Testis (tissue), 3 donors: ENCODE results near the gene MEPE. TPM values are rescaled to one million over a fixed set of nuclear protein-coding genes. Genes with fewer than 3 reads are reported as not detected.
A peak's percentile ranks its signal among the peaks of the same experiment; 100 is the strongest.

ENCODE experiments used
- DNase-seq: peaks from one replicate; pipeline ENCODE4 v3.0.0-alpha.2; 2019
- H3K27ac ChIP-seq, 2 donors: fragments of 200-600 bp; sonication (generic); one replicate each; pipeline ENCODE4 v1.5.1; 2019
- H3K27me3 ChIP-seq: fragments of 200-600 bp; sonication (generic); one replicate; pipeline ENCODE4 v1.5.1; 2019
- H3K36me3 ChIP-seq: fragments of 200-600 bp; sonication (generic); one replicate; pipeline ENCODE4 v1.5.1; 2017; ENCODE audit warnings: low read depth; ENCODE audit errors: missing control alignments
- H3K4me1 ChIP-seq: fragments of 200-600 bp; sonication (generic); one replicate; pipeline ENCODE4 v1.5.1; 2019
- H3K4me3 ChIP-seq, 2 donors: fragments of 200-600 bp; sonication (generic); one replicate each; pipeline ENCODE4 v1.5.1; 2017 to 2019
- H3K9me3 ChIP-seq: fragments of 200-600 bp; sonication (generic); one replicate; pipeline ENCODE4 v1.5.1; 2017
- CTCF ChIP-seq, 3 experiments: fragments of 450-650 bp in 2 of 3; fragments of 200-600 bp in 1 of 3; sonication (generic) in 1 of 3; IDR thresholded peaks; one replicate each; pipeline ENCODE4 v1.5.1; 2016 to 2019; ENCODE audit warnings: antibody characterized with exemption in 3 of 3, mild to moderate bottlenecking in 2 of 3, moderate library complexity in 1 of 3
- POLR2A ChIP-seq: fragments of 450-650 bp; IDR thresholded peaks from one replicate; pipeline ENCODE4 v1.6.1; 2017; ENCODE audit warnings: antibody characterized with exemption, mild to moderate bottlenecking, moderate library complexity
- WGBS, 2 donors: methylation state at CpG; one replicate each; pipeline ENCODE4 v1.1.5; 2018; 5-methylcytosine and 5-hydroxymethylcytosine counted together
- intact Hi-C: fragments of 100-400 bp; cut with DNase I; formaldehyde crosslinking; loops from one replicate; pipeline ENCODE4 v1.15.1; 2023; ENCODE audit warnings: low total_unique reads
- polyA plus RNA-seq: library from polyadenylated mRNA; stranded (reverse); fragments of 350-450 nt; fragmentation: Illumina TruSeq; extraction: RNeasy Lipid Tissue Mini Kit (QIAGEN cat#74804); gene quantifications from one replicate; pipeline ENCODE4 v1.2.3, GENCODE V29; 2014; ENCODE audit warnings: low read depth, low replicate concordance; ENCODE audit not compliant: insufficient read depth
- total RNA-seq, 2 donors: library from RNA; depleted of rRNA; stranded (reverse); fragments of >200 nt; gene quantifications; one replicate each; pipeline ENCODE4 v1.2.3, GENCODE V29; 2016

MEPE gene
- total and polyA plus RNA-seq, 3 donors from 2014 or later, result not detected

DNA sequence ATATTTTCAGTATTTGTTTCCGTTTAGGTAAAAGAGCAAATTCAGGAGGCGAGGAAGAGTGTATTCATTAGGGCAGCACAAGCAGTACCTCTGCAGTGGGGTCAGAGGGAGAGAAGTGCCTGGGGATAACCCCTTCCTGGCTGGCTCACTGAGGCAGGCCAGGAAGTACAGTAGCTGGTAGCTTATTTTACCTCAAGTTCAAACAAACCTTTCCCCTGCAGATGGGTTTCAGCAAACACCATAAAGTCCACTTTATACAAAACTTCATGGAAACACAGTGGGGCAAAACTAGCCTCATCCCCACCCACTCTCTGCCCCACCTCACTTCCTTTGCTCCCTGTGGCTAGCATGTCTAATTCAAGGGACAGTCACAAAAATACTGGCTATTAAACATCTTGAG is 29.5 kb downstream of the MEPE start:
- intact Hi-C loops, result no loop called here
- H3K4me3 ChIP-seq, result no peak overlapping the region
- H3K36me3 ChIP-seq, result no peaks in the 10 kb centered on the region
- no peak overlapping the region for H3K27ac ChIP-seq
- peaks cover 11% of the 10 kb centered on the region for H3K4me1 ChIP-seq
- H3K27me3 ChIP-seq, result no peaks in the 10 kb centered on the region
- WGBS, 2 donors, result 63 to 66% methylated on average over 2 of the region's 2 CpGs
- no peaks in the 10 kb centered on the region for H3K9me3 ChIP-seq
- TF ChIP-seq POLR2A, result no peak
- no peak for TF ChIP-seq CTCF (IDR thresholded peaks at IDR 0.05)
- no peak for DNase-seq

- peaks cover 11% of the 10 kb centered on the region for H3K4me1 ChIP-seq
- no peak for DNase-seq
- WGBS, 2 donors, result 61 to 65% methylated on average over 5 to 13 of the region's 23 CpGs
- no peaks in the 10 kb centered on the region for H3K36me3 ChIP-seq
- intact Hi-C loops, result no loop called here
- H3K27me3 ChIP-seq, result no peaks in the 10 kb centered on the region
- no peaks in the 10 kb centered on the region for H3K9me3 ChIP-seq
- peak overlapping the region in 1 of 2 donors; percentile 40 for H3K4me3 ChIP-seq
- TF ChIP-seq POLR2A, result no peak
- no peak for TF ChIP-seq CTCF (IDR thresholded peaks at IDR 0.05)
- H3K27ac ChIP-seq, result no peak overlapping the region
These were observed 30.7 kb downstream of the MEPE start for GRCh38 chr4:87863486-87863885.

- H3K9me3 ChIP-seq, result no peaks in the 10 kb centered on the region
- DNase-seq, result no peak
- no peaks in the 10 kb centered on the region for H3K27me3 ChIP-seq
- H3K4me3 ChIP-seq, result no peak overlapping the region
- H3K36me3 ChIP-seq, result no peaks in the 10 kb centered on the region
- TF ChIP-seq POLR2A (no peak), CTCF (IDR thresholded peaks at IDR 0.05) (no peak)
- WGBS, 2 donors, result 72 to 80% methylated on average over 2 of the region's 2 CpGs
- intact Hi-C loops, result no loop called here
- no peak overlapping the region for H3K27ac ChIP-seq
- H3K4me1 ChIP-seq, result peaks cover 11% of the 10 kb centered on the region
These were observed 31.6 kb downstream of the MEPE start for GRCh38 chr4:87864321-87864720.

GRCh38 chr4:87865288-87865687 is 32.5 kb downstream of the MEPE start:
- no peaks in the 10 kb centered on the region for H3K27me3 ChIP-seq
- DNase-seq, result no peak
- H3K4me3 ChIP-seq, result no peak overlapping the region
- H3K36me3 ChIP-seq, result no peaks in the 10 kb centered on the region
- H3K9me3 ChIP-seq, result no peaks in the 10 kb centered on the region
- 20 to 38% methylated on average over 3 of the region's 3 CpGs for WGBS, 2 donors
- no peak for TF ChIP-seq POLR2A
- H3K4me1 ChIP-seq, result peaks cover 11% of the 10 kb centered on the region
- H3K27ac ChIP-seq, result peak overlapping the region in 1 of 2 donors; percentile 23
- intact Hi-C loops, result no loop called here

DNA sequence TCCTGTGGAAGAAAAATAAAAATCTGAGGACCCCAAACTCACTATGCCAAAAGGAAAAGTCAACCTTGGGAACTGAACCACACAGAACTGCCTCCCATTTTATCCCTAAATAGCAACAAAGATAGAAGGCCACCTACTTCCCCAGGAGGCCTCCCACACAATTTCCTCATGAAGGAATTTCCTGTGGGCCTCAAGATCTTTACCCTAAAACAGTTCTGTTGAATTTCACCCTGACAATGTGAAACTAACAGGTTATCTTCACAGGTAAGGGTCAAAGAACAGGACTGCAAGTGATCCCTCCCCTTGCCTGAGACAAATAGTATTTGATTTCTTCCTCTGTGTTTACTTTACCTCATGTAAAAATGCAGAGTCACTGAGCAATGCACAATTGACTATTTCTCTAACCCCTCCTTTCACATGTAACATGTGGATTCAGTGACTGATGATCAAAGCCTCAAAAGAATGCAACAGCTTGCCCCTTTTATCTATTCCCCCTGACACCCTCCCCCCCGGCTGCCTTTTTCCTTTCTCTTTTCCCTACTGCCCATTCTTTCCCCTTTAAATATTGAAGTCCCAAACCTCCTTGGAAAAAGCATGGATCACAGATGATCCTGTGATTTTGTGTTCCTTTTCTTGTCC is 33.3 kb downstream of the MEPE start:
- peak overlapping the region in 1 of 2 donors; percentile 35 for H3K27ac ChIP-seq
- no peaks in the 10 kb centered on the region for H3K36me3 ChIP-seq
- no peaks in the 10 kb centered on the region for H3K9me3 ChIP-seq
- WGBS, 2 donors, result 58 to 64% methylated on average over 1 of the region's 1 CpG
- no peaks in the 10 kb centered on the region for H3K27me3 ChIP-seq
- peaks cover 11% of the 10 kb centered on the region for H3K4me1 ChIP-seq
- TF ChIP-seq CTCF (IDR thresholded peaks at IDR 0.05), result no peak
- no peak for TF ChIP-seq POLR2A
- intact Hi-C loops, result no loop called here
- no peak overlapping the region for H3K4me3 ChIP-seq
- no peak for DNase-seq
